ENCODE measurements around the gene PCK1.

DNA sequence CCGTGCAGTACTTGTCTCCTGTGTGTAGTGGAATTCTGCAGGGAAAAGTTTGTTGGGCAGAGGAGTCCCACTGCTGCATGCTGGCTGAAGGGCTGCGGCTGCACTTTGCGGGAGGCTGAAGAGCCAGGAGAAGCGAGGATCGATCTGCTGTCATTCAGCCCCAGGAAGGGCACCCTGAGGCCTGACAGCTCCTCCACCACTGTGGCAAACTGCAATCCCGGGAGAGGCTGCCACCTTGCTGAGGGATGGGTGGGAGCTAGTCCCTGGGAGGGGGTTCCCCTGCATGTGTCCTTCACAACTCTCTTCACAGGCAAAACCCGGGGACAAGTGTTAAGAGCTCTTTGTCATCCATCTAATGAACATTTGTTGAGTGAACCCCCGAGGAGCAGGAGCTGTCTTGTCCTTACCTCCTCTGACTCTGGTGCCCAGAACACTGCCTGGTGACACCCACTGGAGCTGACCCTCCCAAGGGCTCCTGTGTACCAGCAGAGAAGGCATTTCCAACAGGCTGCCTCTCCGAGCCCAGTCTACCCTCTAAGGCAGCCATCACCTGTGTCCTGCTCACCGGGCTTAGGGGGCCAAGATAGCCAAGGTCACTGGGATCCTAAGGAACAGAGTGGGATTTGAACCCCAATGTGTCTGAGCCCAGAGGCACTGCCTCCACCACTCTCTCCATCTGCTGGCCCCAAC, 17.7 kb downstream of the PCK1 start:
- TF ChIP-seq POLR2A (IDR thresholded peaks at IDR 0.05; ENCODE audit: low read depth, low read length), result no peak
- TF ChIP-seq, protein P1, sequence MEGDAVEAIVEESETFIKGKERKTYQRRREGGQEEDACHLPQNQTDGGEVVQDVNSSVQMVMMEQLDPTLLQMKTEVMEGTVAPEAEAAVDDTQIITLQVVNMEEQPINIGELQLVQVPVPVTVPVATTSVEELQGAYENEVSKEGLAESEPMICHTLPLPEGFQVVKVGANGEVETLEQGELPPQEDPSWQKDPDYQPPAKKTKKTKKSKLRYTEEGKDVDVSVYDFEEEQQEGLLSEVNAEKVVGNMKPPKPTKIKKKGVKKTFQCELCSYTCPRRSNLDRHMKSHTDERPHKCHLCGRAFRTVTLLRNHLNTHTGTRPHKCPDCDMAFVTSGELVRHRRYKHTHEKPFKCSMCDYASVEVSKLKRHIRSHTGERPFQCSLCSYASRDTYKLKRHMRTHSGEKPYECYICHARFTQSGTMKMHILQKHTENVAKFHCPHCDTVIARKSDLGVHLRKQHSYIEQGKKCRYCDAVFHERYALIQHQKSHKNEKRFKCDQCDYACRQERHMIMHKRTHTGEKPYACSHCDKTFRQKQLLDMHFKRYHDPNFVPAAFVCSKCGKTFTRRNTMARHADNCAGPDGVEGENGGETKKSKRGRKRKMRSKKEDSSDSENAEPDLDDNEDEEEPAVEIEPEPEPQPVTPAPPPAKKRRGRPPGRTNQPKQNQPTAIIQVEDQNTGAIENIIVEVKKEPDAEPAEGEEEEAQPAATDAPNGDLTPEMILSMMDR (IDR thresholded peaks at IDR 0.05; ENCODE audit: extremely low read depth in 1 of 2, insufficient read depth in 1 of 2, low read depth in 1 of 2, low read length in 2 of 2), result no peak
- TF ChIP-seq EZH2 (IDR thresholded peaks at IDR 0.05; ENCODE audit: borderline replicate concordance, low read depth, low read length, severe bottlenecking), result no peak
- TF ChIP-seq, protein P2, sequence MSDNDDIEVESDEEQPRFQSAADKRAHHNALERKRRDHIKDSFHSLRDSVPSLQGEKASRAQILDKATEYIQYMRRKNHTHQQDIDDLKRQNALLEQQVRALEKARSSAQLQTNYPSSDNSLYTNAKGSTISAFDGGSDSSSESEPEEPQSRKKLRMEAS (IDR thresholded peaks at IDR 0.05; ENCODE audit: insufficient read depth, insufficient read length), result no peak
- TF ChIP-seq POLR2AphosphoS5 (IDR thresholded peaks at IDR 0.05; ENCODE audit: insufficient read depth, low read depth, low read length), result no peak
- no peak for TF ChIP-seq JUN (IDR thresholded peaks at IDR 0.05; ENCODE audit: borderline replicate concordance, insufficient read depth, insufficient read length, low read depth)
- TF ChIP-seq MYC (IDR thresholded peaks at IDR 0.05; ENCODE audit: low read depth, low read length), result no peak
- no peak for TF ChIP-seq FOS (IDR thresholded peaks at IDR 0.05; ENCODE audit: borderline replicate concordance, insufficient read depth, low read length)
- no peak for TF ChIP-seq GATA2 (IDR thresholded peaks at IDR 0.05; ENCODE audit: insufficient read depth, insufficient read length, low read depth, low read length)

Data from endothelial cell of umbilical vein (primary cell).